ENCODE measurements around the gene CYP26B1. TPM values are rescaled to one million over a fixed set of nuclear protein-coding genes. Genes with fewer than 3 reads are reported as not detected.

Gene CYP26B1
- total RNA-seq, 1 experiment from 2014 or later: 0.20 TPM

GRCh38 chr2:72136331-72136730 lies 11.3 kb downstream of the CYP26B1 start:
- H3K23me2 ChIP-seq (ENCODE audit: insufficient read length, low read depth, low read length, poor library complexity, severe bottlenecking): no peaks in the 10 kb centered on the region
- H2BK20ac ChIP-seq (ENCODE audit: low read depth, low read length, poor library complexity, severe bottlenecking): no peak overlapping the region
- no peak overlapping the region for H3K18ac ChIP-seq (ENCODE audit: insufficient read length, low read depth, low read length)
- no peak overlapping the region for H3K56ac ChIP-seq (ENCODE audit: insufficient read length, low read depth, low read length)
- Mint-ChIP-seq H3K27ac (no peak overlapping the region), H3K9me3 (no peaks in the 10 kb centered on the region; a peak in 1 of 5 replicates), H3K4me1 (peaks cover 0 to 12% of the 10 kb centered on the region in 2 experiments; a peak in 2 of 4 replicates), H3K27me3 (ENCODE audit: low read depth) (peaks cover 42% of the 10 kb centered on the region), H3K4me3 (no peak overlapping the region), H3K36me3 (ENCODE audit: insufficient read depth in 1 of 3, low read depth in 3 of 3) (no peaks in the 10 kb centered on the region)
- H3K79me2 ChIP-seq (ENCODE audit: insufficient read depth, low read length): no peaks in the 10 kb centered on the region
- no peak for DNase-seq
- H3K9me3 ChIP-seq (ENCODE audit: control insufficient read depth, low read depth, low read length): no peaks in the 10 kb centered on the region
- H3T11ph ChIP-seq (ENCODE audit: low read length): no peak overlapping the region
- no peak overlapping the region for H3K4me2 ChIP-seq (ENCODE audit: insufficient read depth, insufficient read length, low read length)
- H2AFZ ChIP-seq (ENCODE audit: low read length): no peak overlapping the region
- no peak overlapping the region for H4K5ac ChIP-seq (ENCODE audit: insufficient read length, low read depth, low read length)
- no peak overlapping the region for H3K14ac ChIP-seq (ENCODE audit: insufficient read depth, low read length)
- no peak overlapping the region for H2BK5ac ChIP-seq (ENCODE audit: insufficient read length, low read length)
- H2BK12ac ChIP-seq (ENCODE audit: insufficient read length, low read depth, low read length): no peak overlapping the region
- H2BK15ac ChIP-seq (ENCODE audit: low read depth, low read length): no peak overlapping the region
- H4K20me1 ChIP-seq (ENCODE audit: control insufficient read depth, insufficient read depth, insufficient read length): no peaks in the 10 kb centered on the region
- TF ChIP-seq CTCF (conservative IDR thresholded peaks at IDR 0.05): no peak
- H3K9ac ChIP-seq (ENCODE audit: extremely low read depth, insufficient read length, low read length): no peak overlapping the region
- no peak overlapping the region for H2BK120ac ChIP-seq (ENCODE audit: low read depth, low read length, poor library complexity, severe bottlenecking)
- no peak overlapping the region for H3K27ac ChIP-seq (ENCODE audit: insufficient read length, low read depth, low read length)
- H4K8ac ChIP-seq (replicated peaks; ENCODE audit: insufficient read length, low read depth, low read length): no peak overlapping the region
- no peak overlapping the region for H4K91ac ChIP-seq (ENCODE audit: insufficient read length, low read depth, low read length)
- no peaks in the 10 kb centered on the region for H3K4me1 ChIP-seq (ENCODE audit: insufficient read depth, low read length)
- no peak overlapping the region for H3K23ac ChIP-seq (ENCODE audit: insufficient read length, low read depth, low read length)
- H3K4ac ChIP-seq (ENCODE audit: low read depth, low read length): no peak overlapping the region
- peaks cover 11% of the 10 kb centered on the region; the same call in 1 of the 2 replicates for H3K27me3 ChIP-seq (ENCODE audit: insufficient read depth, low read length)
- H2AK5ac ChIP-seq (ENCODE audit: insufficient read length, low read length): no peak overlapping the region
- WGBS (ENCODE audit: extremely low coverage, insufficient read length, low lambda C conversion rate): no CpG with 5 or more reads among the region's 10 CpGs
- H3K79me1 ChIP-seq (ENCODE audit: insufficient read depth, low read depth, low read length, poor library complexity, severe bottlenecking): no peaks in the 10 kb centered on the region
